ES-I3 (cell line): ENCODE results near the gene CORO2B.
"Not testable (repeated sequence)": the region's sequence is repeated elsewhere in the genome, so short reads cannot be mapped to it uniquely, and the experiment has no call there.

Experiments used
- H3K36me3 ChIP-seq: 2 replicates; pipeline ENCODE4 v1.6.1; 2013; ENCODE audit warnings: mild to moderate bottlenecking, low read length, control low read depth, moderate library complexity; ENCODE audit not compliant: insufficient read depth
- H3K4me1 ChIP-seq: 2 replicates; pipeline ENCODE4 v1.6.1; 2013; ENCODE audit warnings: mild to moderate bottlenecking, control low read depth, low read length; ENCODE audit not compliant: insufficient read depth
- H3K9ac ChIP-seq: 2 replicates; pipeline ENCODE4 v1.6.1; 2013; ENCODE audit warnings: low read depth, mild to moderate bottlenecking, low read length, moderate library complexity
- H3K9me3 ChIP-seq: 2 replicates; pipeline ENCODE4 v1.6.1; 2013; ENCODE audit warnings: mild to moderate bottlenecking, low read length, moderate library complexity; ENCODE audit not compliant: control insufficient read depth, insufficient read depth

CORO2B gene

GRCh38 chr15:68667800-68668625 lies 89.2 kb downstream of the CORO2B start:
- Histone ChIP-seq H3K9me3 (no peaks in the 10 kb centered on the region), H3K36me3 (no peaks in the 10 kb centered on the region), H3K4me1 (peaks cover 11% of the 10 kb centered on the region; the same call in 1 of the 2 replicates), H3K9ac (no peak overlapping the region)

DNA sequence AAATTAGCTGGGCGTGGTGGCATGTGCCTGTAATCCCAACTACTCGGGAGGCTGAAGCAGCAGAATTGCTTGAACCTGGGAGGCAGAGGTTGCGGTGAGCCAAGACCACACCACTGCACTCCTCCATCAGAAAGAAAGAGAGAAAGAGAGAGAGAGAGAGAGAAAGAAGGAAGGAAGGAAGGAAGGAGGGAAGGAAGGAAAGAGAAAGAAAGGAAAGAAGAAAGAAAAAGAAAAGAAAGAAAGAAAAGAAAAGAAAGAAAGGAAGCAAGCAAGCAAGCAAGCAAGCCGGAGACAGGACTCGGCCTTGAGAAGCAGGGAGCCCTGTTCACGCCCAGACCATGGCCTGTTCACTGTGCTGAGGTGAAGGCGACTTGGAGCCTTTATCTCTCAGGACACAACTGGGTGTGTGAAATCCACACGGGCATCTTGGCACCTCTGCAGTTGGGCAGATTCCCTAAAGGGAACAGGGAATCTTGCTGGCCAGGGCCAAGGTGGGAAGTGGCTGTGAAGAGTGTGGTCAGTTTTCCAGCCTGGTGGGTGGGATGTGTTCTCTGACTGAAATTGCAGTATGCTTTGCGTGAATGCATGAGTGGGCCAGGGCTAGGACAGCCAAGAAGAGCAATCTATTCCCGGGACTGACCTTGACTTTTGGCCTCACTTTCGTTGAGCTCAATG lies 90.3 kb downstream of the CORO2B start:
- H3K9ac ChIP-seq: no peak overlapping the region
- peaks cover 11% of the 10 kb centered on the region; the same call in 1 of the 2 replicates for H3K4me1 ChIP-seq
- H3K36me3 ChIP-seq: no peaks in the 10 kb centered on the region
- H3K9me3 ChIP-seq: no peaks in the 10 kb centered on the region

DNA sequence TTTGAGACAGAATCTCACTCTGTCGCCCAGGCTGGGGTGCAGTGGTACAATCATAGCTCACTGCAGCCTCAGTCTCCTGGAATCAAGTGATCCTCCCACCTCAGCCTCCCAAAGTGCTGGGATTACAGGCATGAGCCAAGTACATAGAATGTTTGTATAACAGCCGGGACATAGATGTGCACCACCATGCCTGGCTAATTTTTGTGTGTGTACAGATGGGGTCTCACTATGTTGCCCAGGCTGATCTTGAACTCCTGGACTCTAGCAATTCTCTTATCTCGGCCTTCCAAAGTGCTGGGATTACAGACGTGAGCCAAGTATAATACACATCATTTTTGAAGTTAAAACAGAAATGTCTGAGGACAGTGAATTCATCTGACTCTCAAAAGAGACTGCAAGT lies 93.5 kb downstream of the CORO2B start:
- no peak overlapping the region for H3K9ac ChIP-seq
- no peaks in the 10 kb centered on the region for H3K9me3 ChIP-seq
- H3K4me1 ChIP-seq: peaks cover 7% of the 10 kb centered on the region
- H3K36me3 ChIP-seq: no peaks in the 10 kb centered on the region

GRCh38 chr15:68672781-68673205 lies 94.0 kb downstream of the CORO2B start:
- H3K36me3 ChIP-seq: no peaks in the 10 kb centered on the region
- no peak overlapping the region for H3K9ac ChIP-seq
- peaks cover 7% of the 10 kb centered on the region for H3K4me1 ChIP-seq
- H3K9me3 ChIP-seq: no peaks in the 10 kb centered on the region

DNA sequence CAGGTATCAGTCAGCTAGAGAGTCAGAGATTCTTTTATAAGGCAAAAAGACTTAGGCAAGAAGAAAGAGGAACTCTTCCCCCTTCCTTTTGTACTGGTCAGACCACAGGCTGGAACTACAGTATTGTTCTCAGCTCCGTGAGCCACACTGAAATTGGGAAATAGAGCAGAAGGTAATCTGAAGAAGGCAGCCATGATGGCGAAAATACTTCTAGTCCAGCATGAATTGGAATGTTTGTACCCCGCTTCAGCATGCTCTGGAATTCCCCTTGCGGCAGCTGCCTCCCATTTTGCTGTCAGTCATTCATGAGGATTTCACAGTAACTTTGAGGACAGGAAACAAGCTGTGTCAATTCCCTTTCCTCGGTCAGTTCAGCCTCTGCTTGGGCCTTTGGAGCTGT lies 96.2 kb downstream of the CORO2B start:
- no peak overlapping the region for H3K9ac ChIP-seq
- no peaks in the 10 kb centered on the region for H3K9me3 ChIP-seq
- H3K36me3 ChIP-seq: no peaks in the 10 kb centered on the region
- peaks cover 7% of the 10 kb centered on the region for H3K4me1 ChIP-seq

GRCh38 chr15:68676011-68676605 lies 97.3 kb downstream of the CORO2B start:
- Histone ChIP-seq H3K9me3 (no peaks in the 10 kb centered on the region), H3K36me3 (no peaks in the 10 kb centered on the region), H3K4me1 (peaks cover 7% of the 10 kb centered on the region), H3K9ac (no peak overlapping the region)

DNA sequence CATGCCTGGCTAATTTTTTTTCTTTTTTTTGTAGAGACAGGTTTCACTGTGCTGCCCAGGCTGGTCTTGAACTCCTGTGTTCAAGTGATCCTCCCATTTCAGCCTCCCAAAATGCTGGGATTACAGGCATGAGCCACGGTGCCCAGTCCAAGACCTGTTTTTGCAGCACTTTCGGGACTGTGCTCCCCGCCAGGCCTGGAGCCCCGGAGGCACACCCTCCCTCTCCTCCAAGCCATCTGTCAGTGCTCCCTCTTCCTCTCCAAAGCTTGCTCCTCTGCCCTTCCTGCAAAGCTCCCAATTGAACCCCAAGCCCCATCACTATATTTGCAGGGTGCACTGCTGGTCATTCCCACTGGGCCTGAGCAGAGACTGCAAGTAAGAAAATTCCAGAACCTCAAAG lies 98.1 kb downstream of the CORO2B start:
- Histone ChIP-seq H3K4me1 (peaks cover 7% of the 10 kb centered on the region), H3K36me3 (no peaks in the 10 kb centered on the region), H3K9me3 (no peaks in the 10 kb centered on the region), H3K9ac (no peak overlapping the region)

DNA sequence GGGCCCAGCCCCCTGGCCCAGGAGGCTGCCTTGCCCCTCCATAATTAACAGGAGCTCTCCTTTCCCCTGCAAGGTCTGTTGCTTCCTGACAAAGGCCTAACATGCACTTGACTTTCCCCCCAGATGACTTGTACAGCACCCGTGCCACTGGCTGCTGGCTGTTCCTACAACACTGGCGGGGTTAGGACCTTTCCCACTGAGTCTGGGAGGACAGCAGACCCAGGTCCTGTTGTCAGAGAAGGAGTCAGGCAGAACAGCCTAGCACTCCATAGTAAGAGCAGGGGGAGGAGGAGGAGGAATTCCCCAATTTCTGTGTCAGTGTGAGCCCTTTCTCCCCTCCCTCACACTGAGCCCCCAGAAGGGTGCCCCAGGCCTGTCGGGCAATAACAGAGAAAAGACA lies 99.2 kb downstream of the CORO2B start:
- Histone ChIP-seq H3K36me3 (no peaks in the 10 kb centered on the region), H3K9me3 (no peaks in the 10 kb centered on the region), H3K9ac (no peak overlapping the region), H3K4me1 (peaks cover 7% of the 10 kb centered on the region)

DNA sequence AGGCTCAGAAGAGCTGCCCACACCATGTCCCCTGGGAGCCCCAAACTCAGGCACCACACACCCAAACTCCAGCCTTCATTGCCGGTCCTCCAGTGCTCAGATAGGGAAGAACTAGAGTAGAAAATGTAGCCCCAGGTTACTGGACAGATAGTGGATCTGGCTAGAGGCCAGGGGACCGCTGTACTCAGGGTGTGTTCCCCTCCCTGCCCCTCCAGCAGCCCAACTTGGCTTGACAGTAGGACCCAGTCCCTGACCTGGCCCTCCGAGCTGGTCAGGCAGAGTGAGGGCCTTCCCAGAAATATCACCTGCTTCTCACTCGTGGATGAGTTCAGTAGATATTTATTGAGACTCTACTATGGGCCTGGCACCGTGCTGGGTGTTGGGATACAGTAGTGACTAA lies 100.0 kb downstream of the CORO2B start:
- no peaks in the 10 kb centered on the region for H3K9me3 ChIP-seq
- no peak overlapping the region for H3K9ac ChIP-seq
- no peaks in the 10 kb centered on the region for H3K36me3 ChIP-seq
- H3K4me1 ChIP-seq: peaks cover 7% of the 10 kb centered on the region

GRCh38 chr15:68679161-68679560 lies 100.4 kb downstream of the CORO2B start:
- Histone ChIP-seq H3K9me3 (no peaks in the 10 kb centered on the region), H3K4me1 (peaks cover 7% of the 10 kb centered on the region), H3K9ac (no peak overlapping the region), H3K36me3 (no peaks in the 10 kb centered on the region)

DNA sequence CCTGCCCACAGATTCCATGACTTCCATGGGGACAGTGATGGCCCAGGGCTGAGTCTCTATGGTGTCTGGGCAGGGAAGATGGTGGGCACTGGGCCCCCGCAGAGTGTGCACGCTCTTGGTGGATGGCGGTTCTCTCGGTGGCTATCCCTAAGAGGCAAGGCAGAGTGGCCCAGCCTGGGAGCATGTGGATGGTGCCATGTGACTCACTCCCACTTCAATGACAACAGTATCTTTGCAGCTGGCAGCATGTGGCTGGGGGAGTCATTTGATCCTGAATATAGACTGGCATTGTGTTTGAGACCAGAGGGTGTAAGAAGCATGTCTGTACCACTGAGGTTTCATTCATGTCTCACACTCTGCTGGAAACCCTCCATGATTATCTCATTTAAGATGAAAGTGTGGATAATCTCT lies 101.2 kb downstream of the CORO2B start:
- Histone ChIP-seq H3K9ac (no peak overlapping the region), H3K9me3 (no peaks in the 10 kb centered on the region), H3K36me3 (no peaks in the 10 kb centered on the region), H3K4me1 (peaks cover 4% of the 10 kb centered on the region)

GRCh38 chr15:68680756-68681155 lies 102.0 kb downstream of the CORO2B start:
- not testable (repeated sequence) for H3K9ac ChIP-seq, H3K36me3 ChIP-seq, H3K9me3 ChIP-seq, H3K4me1 ChIP-seq

DNA sequence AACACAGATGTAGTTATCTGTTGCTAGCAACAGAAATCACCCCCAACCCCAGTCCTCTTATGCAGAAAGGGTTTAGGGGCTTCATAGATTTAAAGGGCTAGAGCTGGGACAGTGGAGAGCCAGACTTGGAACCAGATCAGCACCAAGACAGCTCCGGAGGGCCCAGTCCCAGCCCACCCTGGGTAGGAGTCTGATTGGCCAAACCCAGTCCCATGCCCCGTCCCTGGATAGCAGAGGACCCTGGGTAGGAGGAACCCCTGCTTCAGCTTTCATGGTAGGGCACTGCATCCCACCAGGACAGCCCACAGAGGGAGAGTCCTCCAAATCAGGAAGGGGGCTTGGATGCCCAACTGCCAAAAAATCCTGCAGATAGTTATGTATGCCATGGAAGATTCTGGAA lies 103.0 kb downstream of the CORO2B start:
- Histone ChIP-seq H3K4me1 (no peaks in the 10 kb centered on the region; the same call in 1 of the 2 replicates), H3K9me3 (no peaks in the 10 kb centered on the region), H3K9ac (no peak overlapping the region), H3K36me3 (no peaks in the 10 kb centered on the region)

DNA sequence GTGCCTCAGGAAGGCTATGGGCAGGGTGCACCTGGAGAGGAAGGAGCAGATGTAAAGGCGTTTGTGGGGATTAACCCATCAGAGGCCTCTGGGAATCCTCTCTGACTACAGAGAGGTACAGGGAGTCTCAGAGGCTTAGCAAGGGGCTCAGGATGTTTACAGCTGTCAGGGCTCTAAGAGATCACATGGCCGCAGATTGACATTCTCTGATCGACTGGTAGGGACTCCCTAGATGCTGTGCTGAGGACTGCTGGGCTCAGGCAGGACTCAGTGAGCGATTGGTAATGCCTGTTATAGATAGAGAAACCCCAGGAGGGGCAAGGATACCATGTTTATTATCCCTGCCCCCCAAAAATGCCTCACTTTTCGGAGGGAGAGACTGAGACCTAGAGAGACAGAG lies 103.5 kb downstream of the CORO2B start:
- Histone ChIP-seq H3K4me1 (no peaks in the 10 kb centered on the region; the same call in 1 of the 2 replicates), H3K36me3 (no peaks in the 10 kb centered on the region), H3K9me3 (no peaks in the 10 kb centered on the region), H3K9ac (no peak overlapping the region)

GRCh38 chr15:68683026-68683425 lies 104.2 kb downstream of the CORO2B start:
- Histone ChIP-seq H3K4me1 (no peaks in the 10 kb centered on the region; the same call in 1 of the 2 replicates), H3K9ac (no peak overlapping the region), H3K9me3 (no peaks in the 10 kb centered on the region), H3K36me3 (no peaks in the 10 kb centered on the region)
